ENCODE results near the gene ENPP4.
"Not testable (repeated sequence)": the region's sequence is repeated elsewhere in the genome, so short reads cannot be mapped to it uniquely, and the experiment has no call there.

Gene ENPP4, protein sequence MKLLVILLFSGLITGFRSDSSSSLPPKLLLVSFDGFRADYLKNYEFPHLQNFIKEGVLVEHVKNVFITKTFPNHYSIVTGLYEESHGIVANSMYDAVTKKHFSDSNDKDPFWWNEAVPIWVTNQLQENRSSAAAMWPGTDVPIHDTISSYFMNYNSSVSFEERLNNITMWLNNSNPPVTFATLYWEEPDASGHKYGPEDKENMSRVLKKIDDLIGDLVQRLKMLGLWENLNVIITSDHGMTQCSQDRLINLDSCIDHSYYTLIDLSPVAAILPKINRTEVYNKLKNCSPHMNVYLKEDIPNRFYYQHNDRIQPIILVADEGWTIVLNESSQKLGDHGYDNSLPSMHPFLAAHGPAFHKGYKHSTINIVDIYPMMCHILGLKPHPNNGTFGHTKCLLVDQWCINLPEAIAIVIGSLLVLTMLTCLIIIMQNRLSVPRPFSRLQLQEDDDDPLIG

GRCh38 chr6:46129629-46130511 lies at the start of gene ENPP4:
Gene ENPP4, plus strand, starts transcription at chr6:46129989. Its CDS starts 9,595 bp downstream, at chr6:46139584.
- peak within 1 kb of the TSS; percentile 94 for H3K27ac Mint-ChIP-seq (ENCODE audit: low read depth)
- peak within 1 kb of the TSS; percentile 98 for H3K4me3 Mint-ChIP-seq
- DNase-seq (ENCODE audit: low spot score in 2 of 2) (peak; percentile 93 to 94), ATAC-seq (replicated peaks; ENCODE audit: extremely low read depth, poor library complexity, severe bottlenecking) (peak; percentile 99)
- H3K9me3 Mint-ChIP-seq: no peaks in the 10 kb centered on the region
- no peaks in the 10 kb centered on the region for H3K27me3 Mint-ChIP-seq
- peaks cover 49% of the 10 kb centered on the region for H3K4me1 Mint-ChIP-seq
- H3K36me3 Mint-ChIP-seq (ENCODE audit: insufficient read depth): peaks cover 7% of the 10 kb centered on the region

GRCh38 chr6:46080111-46080510 lies 49.7 kb upstream of the ENPP4 start:
- DNase-seq (ENCODE audit: low spot score in 2 of 2) (no peak), ATAC-seq (replicated peaks; ENCODE audit: extremely low read depth, poor library complexity, severe bottlenecking) (no peak)
- Mint-ChIP-seq H3K36me3 (ENCODE audit: insufficient read depth) (no peaks in the 10 kb centered on the region), H3K4me3 (no peak overlapping the region), H3K27me3 (no peaks in the 10 kb centered on the region), H3K9me3 (no peaks in the 10 kb centered on the region), H3K27ac (ENCODE audit: low read depth) (no peak overlapping the region), H3K4me1 (no peaks in the 10 kb centered on the region)

DNA sequence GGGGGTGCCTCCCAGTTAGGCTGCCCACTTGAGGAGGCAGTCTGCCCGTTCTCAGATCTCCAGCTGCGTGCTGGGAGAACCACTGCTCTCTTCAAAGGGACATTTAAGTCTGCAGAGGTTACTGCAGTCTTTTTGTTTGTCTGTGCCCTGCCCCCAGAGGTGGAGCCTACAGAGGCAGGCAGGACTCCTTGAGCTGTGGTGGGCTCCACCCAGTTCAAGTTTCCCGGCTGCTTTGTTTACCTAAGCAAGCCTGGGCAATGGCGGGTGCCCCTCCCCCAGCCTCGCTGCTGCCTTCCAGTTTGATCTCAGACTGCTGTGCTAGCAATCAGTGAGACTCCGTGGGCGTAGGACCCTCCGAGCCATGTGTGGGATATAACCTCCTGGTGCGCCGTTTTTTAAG lies 44.1 kb upstream of the ENPP4 start:
- DNase-seq (ENCODE audit: low spot score in 2 of 2); ATAC-seq (replicated peaks; ENCODE audit: extremely low read depth, poor library complexity, severe bottlenecking); H3K4me3 Mint-ChIP-seq; H3K27ac Mint-ChIP-seq (ENCODE audit: low read depth); H3K9me3 Mint-ChIP-seq; H3K36me3 Mint-ChIP-seq (ENCODE audit: insufficient read depth); H3K4me1 Mint-ChIP-seq: not testable (repeated sequence)
- H3K27me3 Mint-ChIP-seq: peaks cover 32% of the 10 kb centered on the region

GRCh38 chr6:46090115-46091079 lies 39.4 kb upstream of the ENPP4 start:
- H3K4me3 Mint-ChIP-seq: no peak overlapping the region
- DNase-seq (ENCODE audit: low spot score in 2 of 2) (peak; percentile 23), ATAC-seq (replicated peaks; ENCODE audit: extremely low read depth, poor library complexity, severe bottlenecking) (no peak)
- no peaks in the 10 kb centered on the region for H3K4me1 Mint-ChIP-seq
- H3K36me3 Mint-ChIP-seq (ENCODE audit: insufficient read depth): no peaks in the 10 kb centered on the region
- H3K27me3 Mint-ChIP-seq: peaks cover 32% of the 10 kb centered on the region
- no peak overlapping the region for H3K27ac Mint-ChIP-seq (ENCODE audit: low read depth)
- H3K9me3 Mint-ChIP-seq: peaks cover 14% of the 10 kb centered on the region

DNA sequence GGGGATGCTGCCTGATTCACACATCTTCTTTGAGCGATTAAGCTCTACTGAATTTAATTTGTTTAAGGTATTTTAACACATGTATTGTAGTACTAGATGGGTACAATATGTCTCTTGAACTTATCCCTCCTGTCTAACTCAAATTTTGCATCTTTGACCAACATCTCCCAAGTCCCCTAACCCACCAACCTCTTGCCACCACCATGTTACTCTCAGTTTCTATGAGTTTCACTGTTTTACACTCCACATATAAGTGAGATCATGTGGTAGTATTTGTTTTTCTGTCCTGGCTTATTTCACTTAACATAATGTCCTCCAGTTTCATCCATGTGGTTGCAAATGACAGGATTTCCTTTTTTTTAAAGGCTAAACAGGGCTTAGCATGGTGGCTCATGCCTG lies 38.7 kb upstream of the ENPP4 start:
- peaks cover 28% of the 10 kb centered on the region for H3K27me3 Mint-ChIP-seq
- DNase-seq (ENCODE audit: low spot score in 2 of 2) (no peak), ATAC-seq (replicated peaks; ENCODE audit: extremely low read depth, poor library complexity, severe bottlenecking) (no peak)
- H3K4me1 Mint-ChIP-seq: no peaks in the 10 kb centered on the region
- no peak overlapping the region for H3K27ac Mint-ChIP-seq (ENCODE audit: low read depth)
- peaks cover 20% of the 10 kb centered on the region for H3K9me3 Mint-ChIP-seq
- H3K4me3 Mint-ChIP-seq: no peak overlapping the region
- peaks cover 2% of the 10 kb centered on the region for H3K36me3 Mint-ChIP-seq (ENCODE audit: insufficient read depth)

DNA sequence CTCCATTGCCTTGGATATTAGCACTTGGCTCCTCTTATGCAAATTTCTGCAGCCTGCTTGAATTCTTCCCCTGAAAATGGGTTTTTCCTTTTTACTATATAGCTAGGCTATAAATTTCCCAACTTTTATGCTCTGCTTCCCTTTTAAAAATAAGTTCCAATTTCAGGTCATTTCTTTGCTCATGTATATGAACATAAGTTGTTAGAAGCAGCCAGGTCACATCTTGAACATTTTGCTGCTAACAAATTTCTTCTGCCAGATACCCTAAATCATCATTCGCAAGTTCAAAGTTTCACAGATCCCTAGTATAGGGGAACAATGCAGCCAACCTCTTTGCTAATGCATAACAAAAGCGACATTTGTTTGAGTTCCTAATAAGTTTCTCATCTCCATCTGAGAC lies 34.5 kb upstream of the ENPP4 start:
- peaks cover 20% of the 10 kb centered on the region for H3K9me3 Mint-ChIP-seq
- H3K27ac Mint-ChIP-seq (ENCODE audit: low read depth): no peak overlapping the region
- DNase-seq (ENCODE audit: low spot score in 2 of 2) (no peak), ATAC-seq (replicated peaks; ENCODE audit: extremely low read depth, poor library complexity, severe bottlenecking) (no peak)
- no peak overlapping the region for H3K4me3 Mint-ChIP-seq
- H3K4me1 Mint-ChIP-seq: no peaks in the 10 kb centered on the region
- no peaks in the 10 kb centered on the region for H3K27me3 Mint-ChIP-seq
- peaks cover 8% of the 10 kb centered on the region for H3K36me3 Mint-ChIP-seq (ENCODE audit: insufficient read depth)

DNA sequence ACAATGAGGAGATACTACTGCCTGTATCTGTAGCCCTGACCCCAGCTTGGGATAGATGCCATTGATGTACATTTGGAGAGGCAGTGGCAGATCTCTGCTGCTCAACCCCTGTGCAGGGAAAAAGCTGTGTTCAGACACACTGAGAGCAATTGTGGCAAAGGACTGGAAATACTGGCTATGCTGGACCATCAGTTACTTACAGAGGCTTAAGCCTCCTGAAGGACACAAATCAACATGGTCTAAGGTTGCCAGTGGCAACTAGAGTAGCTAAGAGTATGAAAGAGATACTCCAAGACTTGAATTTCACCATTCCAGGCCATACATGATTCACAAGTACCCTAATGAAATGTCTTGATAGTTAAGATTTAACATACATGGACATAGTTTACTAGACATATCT lies 32.4 kb upstream of the ENPP4 start:
- H3K27me3 Mint-ChIP-seq: no peaks in the 10 kb centered on the region
- ATAC-seq (replicated peaks; ENCODE audit: extremely low read depth, poor library complexity, severe bottlenecking) (no peak), DNase-seq (ENCODE audit: low spot score in 2 of 2) (no peak)
- no peak overlapping the region for H3K27ac Mint-ChIP-seq (ENCODE audit: low read depth)
- H3K36me3 Mint-ChIP-seq (ENCODE audit: insufficient read depth): peaks cover 11% of the 10 kb centered on the region
- no peak overlapping the region for H3K4me3 Mint-ChIP-seq
- H3K9me3 Mint-ChIP-seq: peaks cover 20% of the 10 kb centered on the region
- H3K4me1 Mint-ChIP-seq: no peaks in the 10 kb centered on the region

DNA sequence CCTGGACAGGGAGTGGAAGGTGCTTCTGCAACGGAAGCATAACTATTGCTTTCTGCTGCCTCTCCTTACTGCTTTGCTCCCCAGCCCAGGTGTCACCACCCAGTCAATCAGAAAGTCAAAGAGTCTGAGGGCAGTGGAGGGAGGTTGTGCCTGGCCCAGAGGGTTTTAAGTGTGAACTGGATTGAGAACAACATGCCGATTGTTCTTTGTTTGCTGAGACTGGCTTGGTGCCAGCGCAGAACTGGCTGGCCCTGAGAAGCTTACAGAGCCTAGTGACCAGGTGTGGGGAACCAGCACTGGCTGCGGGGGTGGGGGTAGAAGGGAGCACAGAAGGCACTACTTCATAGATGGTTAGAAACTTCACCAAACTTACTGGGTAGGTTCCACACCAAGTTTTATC lies 31.1 kb upstream of the ENPP4 start:
- H3K27me3 Mint-ChIP-seq: no peaks in the 10 kb centered on the region
- DNase-seq (ENCODE audit: low spot score in 2 of 2): no peak
- peaks cover 11% of the 10 kb centered on the region for H3K36me3 Mint-ChIP-seq (ENCODE audit: insufficient read depth)
- H3K4me1 Mint-ChIP-seq: peaks cover 6% of the 10 kb centered on the region
- no peak for ATAC-seq (replicated peaks; ENCODE audit: extremely low read depth, poor library complexity, severe bottlenecking)
- H3K4me3 Mint-ChIP-seq: no peak overlapping the region
- peaks cover 19% of the 10 kb centered on the region for H3K9me3 Mint-ChIP-seq
- H3K27ac Mint-ChIP-seq (ENCODE audit: low read depth): no peak overlapping the region

DNA sequence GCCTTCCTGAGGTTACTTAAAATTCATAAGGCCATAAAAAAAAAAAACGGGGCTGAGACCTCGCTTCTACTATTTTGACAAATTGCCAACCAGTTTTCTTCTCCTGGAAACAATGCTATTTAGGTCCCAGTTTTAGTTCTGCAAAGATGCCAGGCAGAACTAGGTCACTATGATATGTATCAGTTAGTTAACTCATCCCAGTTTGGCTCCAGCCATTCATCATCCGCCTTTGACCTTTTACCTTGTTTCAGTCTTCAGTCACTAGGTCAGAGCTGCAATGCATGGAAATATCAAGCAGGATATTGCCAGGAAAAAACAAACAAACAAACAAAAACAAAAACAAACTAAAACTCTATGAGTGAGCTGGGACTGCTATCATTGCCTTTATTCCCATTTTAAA lies 29.8 kb upstream of the ENPP4 start:
- Mint-ChIP-seq H3K4me1 (peaks cover 16% of the 10 kb centered on the region), H3K4me3 (no peak overlapping the region), H3K27ac (ENCODE audit: low read depth) (no peak overlapping the region), H3K27me3 (no peaks in the 10 kb centered on the region), H3K9me3 (peaks cover 10% of the 10 kb centered on the region), H3K36me3 (ENCODE audit: insufficient read depth) (peaks cover 11% of the 10 kb centered on the region)
- no peak for DNase-seq (ENCODE audit: low spot score in 2 of 2)
- no peak for ATAC-seq (replicated peaks; ENCODE audit: extremely low read depth, poor library complexity, severe bottlenecking)

DNA sequence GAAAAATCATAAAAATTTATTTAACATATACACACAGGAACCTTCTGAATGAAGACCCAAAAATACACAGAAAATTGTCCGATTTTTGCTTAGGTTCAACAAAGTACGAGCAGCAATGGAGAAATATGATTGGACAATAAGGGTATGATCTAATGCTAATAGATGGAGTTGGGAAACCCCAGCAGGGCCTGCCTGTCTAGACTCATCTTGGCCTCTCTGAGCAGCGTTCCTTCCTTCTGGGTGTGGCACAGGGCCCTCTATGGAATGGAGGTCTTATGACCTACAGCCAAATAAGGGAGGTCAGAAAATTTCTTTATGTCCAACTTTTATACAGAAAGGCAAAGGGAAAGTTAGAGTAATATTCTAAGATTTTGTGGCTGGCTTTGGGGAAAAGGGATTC lies 27.7 kb upstream of the ENPP4 start:
- no peak overlapping the region for H3K27ac Mint-ChIP-seq (ENCODE audit: low read depth)
- no peaks in the 10 kb centered on the region for H3K9me3 Mint-ChIP-seq
- DNase-seq (ENCODE audit: low spot score in 2 of 2) (no peak), ATAC-seq (replicated peaks; ENCODE audit: extremely low read depth, poor library complexity, severe bottlenecking) (no peak)
- peaks cover 26% of the 10 kb centered on the region for H3K4me1 Mint-ChIP-seq
- H3K36me3 Mint-ChIP-seq (ENCODE audit: insufficient read depth): peaks cover 8% of the 10 kb centered on the region
- H3K27me3 Mint-ChIP-seq: no peaks in the 10 kb centered on the region
- no peak overlapping the region for H3K4me3 Mint-ChIP-seq

GRCh38 chr6:46103441-46104115 lies 26.2 kb upstream of the ENPP4 start:
- H3K36me3 Mint-ChIP-seq (ENCODE audit: insufficient read depth): peaks cover 7% of the 10 kb centered on the region
- H3K4me3 Mint-ChIP-seq: no peak overlapping the region
- H3K27ac Mint-ChIP-seq (ENCODE audit: low read depth): no peak overlapping the region
- no peaks in the 10 kb centered on the region for H3K27me3 Mint-ChIP-seq
- H3K9me3 Mint-ChIP-seq: no peaks in the 10 kb centered on the region
- ATAC-seq (replicated peaks; ENCODE audit: extremely low read depth, poor library complexity, severe bottlenecking) (no peak), DNase-seq (ENCODE audit: low spot score in 2 of 2) (no peak)
- H3K4me1 Mint-ChIP-seq: peaks cover 26% of the 10 kb centered on the region
